AG09309 (cell line): ENCODE data around the gene NAALADL2.

ENCODE experiments used
- DNase-seq: peaks from one replicate; pipeline ENCODE4 v3.0.0-alpha.2; 2010; ENCODE audit warnings: low read depth
- H3K4me3 ChIP-seq: 2 replicates; pipeline ENCODE4 v1.5.1; 2011; ENCODE audit warnings: mild to moderate bottlenecking, low read depth, low read length, moderate library complexity; ENCODE audit not compliant: control insufficient read depth
- CTCF ChIP-seq: IDR thresholded peaks from 2 replicates; pipeline ENCODE4 v1.5.1; 2011; ENCODE audit warnings: mild to moderate bottlenecking, low read depth, low read length, inconsistent platforms; ENCODE audit not compliant: insufficient read depth, control insufficient read depth; ENCODE audit errors: missing control alignments

NAALADL2 gene

DNA sequence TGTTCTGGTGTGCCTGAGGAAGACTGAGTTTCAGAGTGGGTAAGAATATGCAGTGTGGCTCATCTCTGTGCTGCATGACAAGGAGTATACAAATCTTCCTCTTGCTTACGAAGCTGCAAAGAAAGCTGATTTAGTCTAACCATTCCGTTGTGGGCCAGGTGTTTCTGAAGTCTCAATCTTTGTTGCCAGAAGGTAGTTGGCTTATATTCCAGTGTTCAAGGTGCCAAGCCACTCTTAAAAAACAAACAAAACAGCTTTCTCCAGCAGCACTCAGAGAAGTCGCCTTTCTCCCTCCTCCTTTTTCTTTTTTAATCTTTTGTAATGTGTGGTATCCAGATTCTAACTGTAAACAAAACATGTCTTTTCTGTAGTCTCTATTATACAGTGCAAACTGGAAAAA, 872.4 kb downstream of the NAALADL2 start:
- no peak for TF ChIP-seq CTCF
- no peak overlapping the region for H3K4me3 ChIP-seq
- DNase-seq, result no peak

GRCh38 chr3:175732017-175732416, 872.9 kb downstream of the NAALADL2 start:
- H3K4me3 ChIP-seq, result no peak overlapping the region
- no peak for TF ChIP-seq CTCF
- DNase-seq, result no peak

DNA sequence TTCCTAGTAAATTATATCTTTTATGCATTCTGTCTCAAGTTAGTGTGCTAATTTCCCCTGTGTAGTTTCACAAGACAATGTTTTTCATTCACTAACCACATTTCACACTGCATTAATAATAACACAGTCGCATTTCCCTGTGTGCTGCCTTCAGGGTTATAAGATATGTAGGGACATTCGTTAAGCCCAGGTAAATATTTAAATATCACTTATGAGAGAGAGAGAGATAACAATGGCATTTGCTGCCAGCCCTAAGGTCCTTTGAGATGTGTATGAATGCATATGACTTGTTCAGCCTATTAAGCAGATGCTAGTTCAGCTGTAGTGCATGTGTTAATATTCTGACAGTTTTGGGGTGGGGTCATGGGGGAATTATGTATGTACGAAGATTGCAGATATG, 876.7 kb downstream of the NAALADL2 start:
- no peak for DNase-seq
- no peak overlapping the region for H3K4me3 ChIP-seq
- no peak for TF ChIP-seq CTCF

GRCh38 chr3:175737646-175738572, 878.8 kb downstream of the NAALADL2 start:
- TF ChIP-seq CTCF, result no peak
- H3K4me3 ChIP-seq, result no peak overlapping the region
- no peak for DNase-seq

- no peak for DNase-seq
- TF ChIP-seq CTCF, result no peak
- no peak overlapping the region for H3K4me3 ChIP-seq
Measured at GRCh38 chr3:175741951-175742350, 882.8 kb downstream of the NAALADL2 start.

GRCh38 chr3:175743733-175744400, 884.7 kb downstream of the NAALADL2 start:
- TF ChIP-seq CTCF, result no peak
- no peak overlapping the region for H3K4me3 ChIP-seq
- no peak for DNase-seq
